ENCODE measurements around the gene CSN2. TPM values are rescaled to one million over a fixed set of nuclear protein-coding genes. Genes with fewer than 3 reads are reported as not detected.

Gene CSN2
- total and polyA plus RNA-seq, 2 donors (not counting 3 experiments of a cell fraction or from before 2014, with no cell fraction given) = not detected

GRCh38 chr4:69977582-69977981 lies 12.1 kb upstream of the CSN2 start:
- H3K36me3 ChIP-seq (ENCODE audit: control insufficient read depth in 2 of 2, extremely low read depth in 1 of 2, insufficient read depth in 2 of 2, low read length in 2 of 2) = no peaks in the 10 kb centered on the region
- H3K27ac ChIP-seq (ENCODE audit: insufficient read depth, low read depth, low read length) = no peak overlapping the region
- no peaks in the 10 kb centered on the region for H4K20me1 ChIP-seq (replicated peaks; ENCODE audit: control insufficient read depth, extremely low read depth, insufficient read depth, low read length)
- intact Hi-C loops (cut with micrococcal nuclease) = no loop called here
- H3K9ac ChIP-seq (replicated peaks; ENCODE audit: extremely low read depth, insufficient read depth, low read length) = no peak overlapping the region
- dilution Hi-C loops (cut with MboI; ENCODE audit: extremely low pct_ligation_motif_present, low sequenced_read_pairs) = no loop called here
- H3K27me3 ChIP-seq (ENCODE audit: control insufficient read depth in 2 of 2, insufficient read depth in 2 of 2, low read length in 2 of 2) = peaks cover 0 to 3% of the 10 kb centered on the region in 2 experiments
- no peaks in the 10 kb centered on the region for H3K9me3 ChIP-seq (replicated peaks; ENCODE audit: control insufficient read depth, insufficient read depth, low read length)
- no peaks in the 10 kb centered on the region for H3K4me1 ChIP-seq (ENCODE audit: control insufficient read depth, extremely low read depth, insufficient read depth, low read length)
- no peaks in the 10 kb centered on the region for H3K9me1 ChIP-seq (replicated peaks; ENCODE audit: control insufficient read depth, extremely low read depth, insufficient read depth, low read length)
- H3K79me2 ChIP-seq (ENCODE audit: control insufficient read depth, insufficient read depth, low read length) = no peaks in the 10 kb centered on the region
- POLR2A ChIA-PET = no interaction called here
- H3K4me3 ChIP-seq (replicated peaks in 1 of 3; ENCODE audit: insufficient read depth in 1 of 3, low read depth in 1 of 3, low read length in 3 of 3) = no peak overlapping the region
- CTCF ChIA-PET = interaction anchor here (0.8 kb wide), 1 partner anchor 206 kb away, joined by 3 read pairs; no protein-coding TSS in a partner anchor
- TF ChIP-seq GATA2 (IDR thresholded peaks at IDR 0.05; ENCODE audit: insufficient read depth, insufficient read length, low read depth, low read length) = no peak
- TF ChIP-seq FOS (IDR thresholded peaks at IDR 0.05; ENCODE audit: borderline replicate concordance, insufficient read depth, low read length) = no peak
- no peak for TF ChIP-seq POLR2A (IDR thresholded peaks at IDR 0.05; ENCODE audit: low read depth, low read length)
- no peak for TF ChIP-seq EZH2 (IDR thresholded peaks at IDR 0.05; ENCODE audit: borderline replicate concordance, low read depth, low read length, severe bottlenecking)
- no peak for TF ChIP-seq JUN (IDR thresholded peaks at IDR 0.05; ENCODE audit: borderline replicate concordance, insufficient read depth, insufficient read length, low read depth)
- TF ChIP-seq MAX (IDR thresholded peaks at IDR 0.05; ENCODE audit: insufficient read depth, insufficient read length) = no peak
- TF ChIP-seq POLR2AphosphoS5 (IDR thresholded peaks at IDR 0.05; ENCODE audit: insufficient read depth, low read depth, low read length) = no peak
- TF ChIP-seq, protein P1, sequence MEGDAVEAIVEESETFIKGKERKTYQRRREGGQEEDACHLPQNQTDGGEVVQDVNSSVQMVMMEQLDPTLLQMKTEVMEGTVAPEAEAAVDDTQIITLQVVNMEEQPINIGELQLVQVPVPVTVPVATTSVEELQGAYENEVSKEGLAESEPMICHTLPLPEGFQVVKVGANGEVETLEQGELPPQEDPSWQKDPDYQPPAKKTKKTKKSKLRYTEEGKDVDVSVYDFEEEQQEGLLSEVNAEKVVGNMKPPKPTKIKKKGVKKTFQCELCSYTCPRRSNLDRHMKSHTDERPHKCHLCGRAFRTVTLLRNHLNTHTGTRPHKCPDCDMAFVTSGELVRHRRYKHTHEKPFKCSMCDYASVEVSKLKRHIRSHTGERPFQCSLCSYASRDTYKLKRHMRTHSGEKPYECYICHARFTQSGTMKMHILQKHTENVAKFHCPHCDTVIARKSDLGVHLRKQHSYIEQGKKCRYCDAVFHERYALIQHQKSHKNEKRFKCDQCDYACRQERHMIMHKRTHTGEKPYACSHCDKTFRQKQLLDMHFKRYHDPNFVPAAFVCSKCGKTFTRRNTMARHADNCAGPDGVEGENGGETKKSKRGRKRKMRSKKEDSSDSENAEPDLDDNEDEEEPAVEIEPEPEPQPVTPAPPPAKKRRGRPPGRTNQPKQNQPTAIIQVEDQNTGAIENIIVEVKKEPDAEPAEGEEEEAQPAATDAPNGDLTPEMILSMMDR (IDR thresholded peaks at IDR 0.05; ENCODE audit: extremely low read depth in 1 of 2, insufficient read depth in 1 of 2, low read depth in 1 of 2, low read length in 2 of 2) = no peak
- TF ChIP-seq MYC (IDR thresholded peaks at IDR 0.05; ENCODE audit: low read depth, low read length) = no peak
- no peak overlapping the region for H2AFZ ChIP-seq (ENCODE audit: low read depth, low read length)
- FAIRE-seq (no peak), DNase-seq (ENCODE audit: low read depth, low spot score) (no peak)
- no peak overlapping the region for H3K4me2 ChIP-seq (ENCODE audit: insufficient read depth, low read length)
- no TSS peak for BruUV-seq (replicated peaks)
